SHP77 treated with DMSO at 0.1 percent for 48 hours (cell line): ENCODE results near the gene TTC27.
A peak's percentile ranks its signal among the peaks of the same experiment; 100 is the strongest.

Experiments
- DNase-seq: peaks from one replicate; lab custom pipeline; 2025; lab: John Stamatoyannopoulos, UW

Gene TTC27

GRCh38 chr2:32755666-32756065 lies 127.8 kb downstream of the TTC27 start:
- DNase-seq = no peak

- no peak for DNase-seq
Observed at GRCh38 chr2:32756074-32756727, 128.4 kb downstream of the TTC27 start.

GRCh38 chr2:32758232-32758631 lies 130.4 kb downstream of the TTC27 start:
- DNase-seq = no peak

GRCh38 chr2:32760628-32761027 lies 132.8 kb downstream of the TTC27 start:
- no peak for DNase-seq

GRCh38 chr2:32768387-32769174 lies 140.7 kb downstream of the TTC27 start:
- DNase-seq = no peak

GRCh38 chr2:32770360-32770759 lies 142.5 kb downstream of the TTC27 start:
- DNase-seq = no peak

- peak; percentile 9 for DNase-seq
Observed at GRCh38 chr2:32772638-32773447, 145.0 kb downstream of the TTC27 start.

GRCh38 chr2:32773448-32773808 lies 145.6 kb downstream of the TTC27 start:
- no peak for DNase-seq

- DNase-seq = no peak
Observed at GRCh38 chr2:32775954-32776353, 148.1 kb downstream of the TTC27 start.

GRCh38 chr2:32777714-32778113 lies 149.9 kb downstream of the TTC27 start:
- no peak for DNase-seq

- no peak for DNase-seq
Observed at GRCh38 chr2:32780961-32781360, 153.1 kb downstream of the TTC27 start.

- no peak for DNase-seq
Observed at GRCh38 chr2:32783469-32783868, 155.6 kb downstream of the TTC27 start.

GRCh38 chr2:32783933-32784332 lies 156.1 kb downstream of the TTC27 start:
- no peak for DNase-seq

- no peak for DNase-seq
Observed at GRCh38 chr2:32787207-32787606, 159.4 kb downstream of the TTC27 start.

- DNase-seq = no peak
Observed at GRCh38 chr2:32788114-32788513, 160.3 kb downstream of the TTC27 start.

GRCh38 chr2:32792416-32792815 lies 164.6 kb downstream of the TTC27 start:
- DNase-seq = no peak

GRCh38 chr2:32798829-32799228 lies 171.0 kb downstream of the TTC27 start:
- no peak for DNase-seq

GRCh38 chr2:32801741-32802140 lies 173.9 kb downstream of the TTC27 start:
- no peak for DNase-seq

- DNase-seq = no peak
Observed at GRCh38 chr2:32802877-32803276, 175.0 kb downstream of the TTC27 start.

- DNase-seq = no peak
Observed at GRCh38 chr2:32804205-32804604, 176.4 kb downstream of the TTC27 start.

GRCh38 chr2:32805104-32806095 lies 177.6 kb downstream of the TTC27 start:
- no peak for DNase-seq

- no peak for DNase-seq
Observed at GRCh38 chr2:32806857-32807256, 179.0 kb downstream of the TTC27 start.
